Measurements from ENCODE around the gene CLDN22. TPM values are rescaled to one million over a fixed set of nuclear protein-coding genes. Genes with fewer than 3 reads are reported as not detected.

Gene CLDN22
- total RNA-seq, 1 donor: under 0.01 TPM

- no peak for DNase-seq (ENCODE audit: low read depth)
- H3K4me3 ChIP-seq (ENCODE audit: low read depth, low read length): no peak overlapping the region
Observed at GRCh38 chr4:183299464-183299863, 20.6 kb downstream of the CLDN22 start.

GRCh38 chr4:183297675-183298074 is 22.4 kb downstream of the CLDN22 start:
- TF ChIP-seq CTCF (IDR thresholded peaks at IDR 0.05; ENCODE audit: insufficient read depth, low read length): no peak
- no peak for DNase-seq (ENCODE audit: low read depth)
- H3K4me3 ChIP-seq (ENCODE audit: low read depth, low read length): no peak overlapping the region

More at GRCh38 chr4:183299464-183299863, 20.6 kb downstream of the CLDN22 start:
- no peak for TF ChIP-seq CTCF (IDR thresholded peaks at IDR 0.05; ENCODE audit: insufficient read depth, low read length)

GRCh38 chr4:183295711-183296110 is 24.4 kb downstream of the CLDN22 start:
- DNase-seq (ENCODE audit: low read depth): no peak
- no peak overlapping the region for H3K4me3 ChIP-seq (ENCODE audit: low read depth, low read length)
- TF ChIP-seq CTCF (IDR thresholded peaks at IDR 0.05; ENCODE audit: insufficient read depth, low read length): no peak

- no peak overlapping the region for H3K4me3 ChIP-seq (ENCODE audit: low read depth, low read length)
- no peak for TF ChIP-seq CTCF (IDR thresholded peaks at IDR 0.05; ENCODE audit: insufficient read depth, low read length)
- no peak for DNase-seq (ENCODE audit: low read depth)
Observed at GRCh38 chr4:183291070-183291469, 29.0 kb downstream of the CLDN22 start.

GRCh38 chr4:183289688-183290087 is 30.4 kb downstream of the CLDN22 start:
- DNase-seq (ENCODE audit: low read depth): no peak
- TF ChIP-seq CTCF (IDR thresholded peaks at IDR 0.05; ENCODE audit: insufficient read depth, low read length): no peak
- H3K4me3 ChIP-seq (ENCODE audit: low read depth, low read length): no peak overlapping the region

GRCh38 chr4:183288955-183289354 is 31.1 kb downstream of the CLDN22 start:
- TF ChIP-seq CTCF (IDR thresholded peaks at IDR 0.05; ENCODE audit: insufficient read depth, low read length): no peak
- no peak overlapping the region for H3K4me3 ChIP-seq (ENCODE audit: low read depth, low read length)
- no peak for DNase-seq (ENCODE audit: low read depth)

- H3K4me3 ChIP-seq (ENCODE audit: low read depth, low read length): no peak overlapping the region
- TF ChIP-seq CTCF (IDR thresholded peaks at IDR 0.05; ENCODE audit: insufficient read depth, low read length): no peak
- DNase-seq (ENCODE audit: low read depth): no peak
Observed at GRCh38 chr4:183287677-183288076, 32.4 kb downstream of the CLDN22 start.

Data from fibroblast of the aortic adventitia (primary cell).